ENCODE results near the gene FHIT. TPM values are rescaled to one million over a fixed set of nuclear protein-coding genes. Genes with fewer than 3 reads are reported as not detected.

The FHIT gene
- total and polyA plus RNA-seq, 4 donors: 2.6 to 21.3 (median 8.7) TPM

- H3K36me3 ChIP-seq (ENCODE audit: control insufficient read depth in 4 of 4, insufficient read depth in 4 of 4, low read length in 4 of 4): no peaks in the 10 kb centered on the region
- H3K4me1 ChIP-seq (ENCODE audit: control insufficient read depth in 5 of 5, insufficient read depth in 5 of 5, low read length in 5 of 5): peaks cover 0 to 6% (median 2%) of the 10 kb centered on the region in 5 donors
- no peak for ATAC-seq (ENCODE audit: insufficient read depth, low FRiP score)
- no peak overlapping the region for H3K27ac ChIP-seq (ENCODE audit: low read depth in 1 of 2, low read length in 1 of 2)
- no peak overlapping the region for H3K4me3 ChIP-seq
- no peak overlapping the region for H3K9ac ChIP-seq (ENCODE audit: insufficient read depth in 1 of 2, low read length in 2 of 2)
- no peak for TF ChIP-seq CTCF (IDR thresholded peaks at IDR 0.05; ENCODE audit: control extremely low read depth, extremely low read depth)
- DNase-seq: no peak
- H3K27me3 ChIP-seq (ENCODE audit: control insufficient read depth in 3 of 3, insufficient read depth in 3 of 3, low read length in 2 of 3): no peaks in the 10 kb centered on the region
- H3K9me3 ChIP-seq (ENCODE audit: control insufficient read depth in 4 of 4, insufficient read depth in 3 of 4, low read length in 3 of 4): no peaks in the 10 kb centered on the region
- WGBS, 2 donors: 92 to 96% methylated on average over 4 of the region's 4 CpGs
Observed at GRCh38 chr3:59788801-59789200, 1462.5 kb downstream of the FHIT start.

GRCh38 chr3:59788133-59788532, 1463.1 kb downstream of the FHIT start:
- Histone ChIP-seq H3K27ac (ENCODE audit: low read depth in 1 of 2, low read length in 1 of 2) (no peak overlapping the region), H3K27me3 (ENCODE audit: control insufficient read depth in 3 of 3, insufficient read depth in 3 of 3, low read length in 2 of 3) (no peaks in the 10 kb centered on the region), H3K4me3 (no peak overlapping the region), H3K36me3 (ENCODE audit: control insufficient read depth in 4 of 4, insufficient read depth in 4 of 4, low read length in 4 of 4) (no peaks in the 10 kb centered on the region), H3K9ac (ENCODE audit: insufficient read depth in 1 of 2, low read length in 2 of 2) (no peak overlapping the region), H3K9me3 (ENCODE audit: control insufficient read depth in 4 of 4, insufficient read depth in 3 of 4, low read length in 3 of 4) (no peaks in the 10 kb centered on the region), H3K4me1 (ENCODE audit: control insufficient read depth in 5 of 5, insufficient read depth in 5 of 5, low read length in 5 of 5) (peaks cover 0 to 6% (median 2%) of the 10 kb centered on the region in 5 donors)
- DNase-seq (no peak), ATAC-seq (ENCODE audit: insufficient read depth, low FRiP score) (no peak)
- WGBS, 2 donors: 86 to 90% methylated on average over 3 of the region's 3 CpGs
- TF ChIP-seq CTCF (IDR thresholded peaks at IDR 0.05; ENCODE audit: control extremely low read depth, extremely low read depth): no peak

- WGBS, 2 donors: 89 to 95% methylated on average over 6 of the region's 6 CpGs
- H3K9ac ChIP-seq (ENCODE audit: insufficient read depth in 1 of 2, low read length in 2 of 2): no peak overlapping the region
- ATAC-seq (ENCODE audit: insufficient read depth, low FRiP score) (no peak), DNase-seq (peak; percentile 29 to 77 (median 58))
- no peaks in the 10 kb centered on the region for H3K27me3 ChIP-seq (ENCODE audit: control insufficient read depth in 3 of 3, insufficient read depth in 3 of 3, low read length in 2 of 3)
- no peak overlapping the region for H3K4me3 ChIP-seq
- no peaks in the 10 kb centered on the region for H3K9me3 ChIP-seq (ENCODE audit: control insufficient read depth in 4 of 4, insufficient read depth in 3 of 4, low read length in 3 of 4)
- H3K4me1 ChIP-seq (ENCODE audit: control insufficient read depth in 5 of 5, insufficient read depth in 5 of 5, low read length in 5 of 5): peaks cover 0 to 6% (median 2%) of the 10 kb centered on the region in 5 donors
- no peaks in the 10 kb centered on the region for H3K36me3 ChIP-seq (ENCODE audit: control insufficient read depth in 4 of 4, insufficient read depth in 4 of 4, low read length in 4 of 4)
- H3K27ac ChIP-seq (ENCODE audit: low read depth in 1 of 2, low read length in 1 of 2): no peak overlapping the region
- TF ChIP-seq CTCF (IDR thresholded peaks at IDR 0.05; ENCODE audit: control extremely low read depth, extremely low read depth): no peak
Observed at GRCh38 chr3:59786374-59786773, 1464.9 kb downstream of the FHIT start.

GRCh38 chr3:59784164-59784563, 1467.1 kb downstream of the FHIT start:
- no peak for ATAC-seq (ENCODE audit: insufficient read depth, low FRiP score)
- Histone ChIP-seq H3K9ac (ENCODE audit: insufficient read depth in 1 of 2, low read length in 2 of 2) (no peak overlapping the region), H3K27me3 (ENCODE audit: control insufficient read depth in 3 of 3, insufficient read depth in 3 of 3, low read length in 2 of 3) (no peaks in the 10 kb centered on the region), H3K4me3 (no peak overlapping the region), H3K9me3 (ENCODE audit: control insufficient read depth in 4 of 4, insufficient read depth in 3 of 4, low read length in 3 of 4) (no peaks in the 10 kb centered on the region), H3K36me3 (ENCODE audit: control insufficient read depth in 4 of 4, insufficient read depth in 4 of 4, low read length in 4 of 4) (no peaks in the 10 kb centered on the region), H3K4me1 (ENCODE audit: control insufficient read depth in 5 of 5, insufficient read depth in 5 of 5, low read length in 5 of 5) (peaks cover 0 to 6% (median 2%) of the 10 kb centered on the region in 5 donors), H3K27ac (ENCODE audit: low read depth in 1 of 2, low read length in 1 of 2) (no peak overlapping the region)
- no peak for DNase-seq
- TF ChIP-seq CTCF (IDR thresholded peaks at IDR 0.05; ENCODE audit: control extremely low read depth, extremely low read depth): no peak
- WGBS, 2 donors: 97 to 100% methylated on average over 1 of the region's 1 CpG

All from lung (tissue), 12 donors.